OCI-LY7 (cell line): ENCODE measurements around the gene MDFIC.

Experiments
- EZH2phosphoT487 ChIP-seq: fragments of 200-600 bp; sonication (generic); IDR thresholded peaks from 2 replicates; pipeline ENCODE4 v1.6.1; 2018; ENCODE audit warnings: low read depth, borderline replicate concordance, mild to moderate bottlenecking, mixed run types, antibody characterized with exemption, low read length, moderate library complexity, mixed read lengths
- TF ChIP-seq, protein P1 (sequence below): fragments of 200-600 bp; sonication (generic); conservative IDR thresholded peaks from 2 replicates; pipeline ENCODE4 v1.5.1; 2014; ENCODE audit warnings: mild to moderate bottlenecking, antibody characterized with exemption, low read length, moderate library complexity, mixed read lengths

DNA sequence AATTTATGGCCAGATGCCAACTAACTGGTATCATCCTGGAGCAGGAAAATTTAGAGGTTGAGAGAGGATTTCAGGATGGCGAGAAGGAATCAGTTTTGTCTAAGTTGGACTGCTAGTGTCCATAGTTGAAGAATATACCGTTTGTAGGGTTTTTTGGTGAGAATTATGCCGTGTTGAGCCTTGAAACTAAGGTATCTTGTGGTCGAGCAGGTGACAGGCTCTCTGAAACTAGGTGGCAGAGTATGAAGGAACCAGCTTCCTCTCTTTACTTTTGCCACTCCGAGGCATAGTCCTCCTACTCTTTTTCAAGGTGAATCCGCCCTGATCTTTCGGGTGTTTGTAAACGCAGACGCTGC lies 9.7 kb downstream of the MDFIC start:
- TF ChIP-seq, protein P1, sequence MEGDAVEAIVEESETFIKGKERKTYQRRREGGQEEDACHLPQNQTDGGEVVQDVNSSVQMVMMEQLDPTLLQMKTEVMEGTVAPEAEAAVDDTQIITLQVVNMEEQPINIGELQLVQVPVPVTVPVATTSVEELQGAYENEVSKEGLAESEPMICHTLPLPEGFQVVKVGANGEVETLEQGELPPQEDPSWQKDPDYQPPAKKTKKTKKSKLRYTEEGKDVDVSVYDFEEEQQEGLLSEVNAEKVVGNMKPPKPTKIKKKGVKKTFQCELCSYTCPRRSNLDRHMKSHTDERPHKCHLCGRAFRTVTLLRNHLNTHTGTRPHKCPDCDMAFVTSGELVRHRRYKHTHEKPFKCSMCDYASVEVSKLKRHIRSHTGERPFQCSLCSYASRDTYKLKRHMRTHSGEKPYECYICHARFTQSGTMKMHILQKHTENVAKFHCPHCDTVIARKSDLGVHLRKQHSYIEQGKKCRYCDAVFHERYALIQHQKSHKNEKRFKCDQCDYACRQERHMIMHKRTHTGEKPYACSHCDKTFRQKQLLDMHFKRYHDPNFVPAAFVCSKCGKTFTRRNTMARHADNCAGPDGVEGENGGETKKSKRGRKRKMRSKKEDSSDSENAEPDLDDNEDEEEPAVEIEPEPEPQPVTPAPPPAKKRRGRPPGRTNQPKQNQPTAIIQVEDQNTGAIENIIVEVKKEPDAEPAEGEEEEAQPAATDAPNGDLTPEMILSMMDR, result no peak
- TF ChIP-seq EZH2phosphoT487, result no peak
